ENCODE data around the gene TTLL3. TPM values are rescaled to one million over a fixed set of nuclear protein-coding genes. Genes with fewer than 3 reads are reported as not detected.

TTLL3 gene
- total and polyA plus RNA-seq, 2 of the 8 experiments (the other 6 are each of a cell fraction or from before 2014, with no cell fraction given) = 5.9 to 8.9 TPM

DNA sequence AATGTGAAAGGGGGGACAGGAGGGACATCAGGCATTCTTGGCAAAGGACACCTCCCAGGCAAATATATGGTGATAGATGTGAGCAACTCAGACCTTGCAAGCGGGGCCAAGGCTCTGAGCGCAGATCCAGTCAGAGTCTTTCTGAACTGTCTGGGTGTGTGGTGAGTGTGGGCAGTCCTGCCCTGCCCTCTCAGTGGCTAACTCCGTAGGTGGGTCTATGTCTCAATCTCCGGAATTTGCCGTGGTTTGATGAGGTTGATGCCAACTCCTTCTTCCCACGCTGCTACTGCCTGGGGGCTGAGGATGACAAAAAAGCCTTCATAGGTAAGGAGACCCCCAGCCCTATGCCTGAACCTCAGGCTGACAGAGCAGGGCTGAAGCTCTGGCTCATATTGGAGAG, 7.4 kb downstream of the TTLL3 start:
- Histone ChIP-seq H3K79me1 (ENCODE audit: low read depth, low read length) (no peaks in the 10 kb centered on the region), H2AFZ (ENCODE audit: low read length) (no peak overlapping the region), H3K79me2 (ENCODE audit: control insufficient read depth in 1 of 2, insufficient read depth in 2 of 2, low read length in 2 of 2) (no peaks in the 10 kb centered on the region), H2BK12ac (ENCODE audit: low read depth, low read length) (no peak overlapping the region), H4K91ac (replicated peaks; ENCODE audit: insufficient read length, low read length) (no peak overlapping the region), H2BK5ac (ENCODE audit: low read depth, low read length) (no peak overlapping the region), H3K4me3 (ENCODE audit: extremely low read depth in 1 of 4, insufficient read depth in 2 of 4, low read depth in 3 of 4, low read length in 4 of 4) (no peak overlapping the region), H3K4me1 (replicated peaks in 1 of 4; ENCODE audit: control insufficient read depth in 3 of 4, insufficient read depth in 4 of 4, low read length in 3 of 4) (no peaks in the 10 kb centered on the region), H3K4me2 (ENCODE audit: insufficient read depth in 1 of 2, low read depth in 2 of 2, low read length in 2 of 2) (no peak overlapping the region), H3K14ac (ENCODE audit: insufficient read length) (no peak overlapping the region), H3K9me3 (ENCODE audit: insufficient read depth in 2 of 2, low read depth in 1 of 2, low read length in 1 of 2) (no peaks in the 10 kb centered on the region), H3K36me3 (ENCODE audit: control insufficient read depth in 2 of 4, insufficient read depth in 4 of 4, low read length in 3 of 4) (no peaks in the 10 kb centered on the region), H3K23ac (ENCODE audit: insufficient read length) (no peak overlapping the region), H3K9ac (replicated peaks in 1 of 4; ENCODE audit: extremely low read depth in 1 of 4, low read depth in 3 of 4, low read length in 3 of 4) (no peak overlapping the region), H4K8ac (ENCODE audit: extremely low read depth, insufficient read depth, low read length) (no peak overlapping the region), H3K27ac (ENCODE audit: low read depth, low read length) (no peak overlapping the region), H3K18ac (ENCODE audit: extremely low read depth, low read length) (no peak overlapping the region), H2BK20ac (ENCODE audit: low read length) (no peak overlapping the region), H3K27me3 (replicated peaks in 1 of 4; ENCODE audit: control insufficient read depth in 3 of 4, extremely low read depth in 1 of 4, insufficient read depth in 3 of 4, low read length in 3 of 4) (no peaks in the 10 kb centered on the region), H3K56ac (replicated peaks; ENCODE audit: insufficient read length, low read depth, low read length) (no peak overlapping the region), H2BK15ac (ENCODE audit: low read length) (no peak overlapping the region), H3K4ac (replicated peaks; ENCODE audit: insufficient read length, low read depth, low read length) (no peak overlapping the region), H2BK120ac (replicated peaks; ENCODE audit: low read depth, low read length) (no peak overlapping the region), H4K20me1 (replicated peaks in 1 of 2; ENCODE audit: control insufficient read depth in 1 of 2, insufficient read depth in 2 of 2, low read length in 2 of 2) (no peaks in the 10 kb centered on the region), H3K23me2 (ENCODE audit: low read depth, low read length) (no peaks in the 10 kb centered on the region; the same call in 1 of the 2 replicates), H4K5ac (ENCODE audit: insufficient read length, low read depth, low read length) (no peak overlapping the region), H2AK5ac (ENCODE audit: low read depth, low read length) (no peak overlapping the region)
- no peak for FAIRE-seq
- POLR2A ChIA-PET (ENCODE audit: partially characterized antibody) = no interaction called here
- DNase-seq (ENCODE audit: low read depth in 1 of 2, low spot score in 2 of 2) = no peak
- TF ChIP-seq EP300 (IDR thresholded peaks at IDR 0.05; ENCODE audit: borderline replicate concordance in 1 of 2, low read depth in 2 of 2, low read length in 2 of 2) = no peak
- CTCF ChIA-PET (ENCODE audit: partially characterized antibody) = interaction anchor here (5.7 kb wide), 1 partner anchor 9 kb away, joined by 30 read pairs; the partner anchor contains the start of gene TTLL3
- WGBS, 2 experiments (ENCODE audit: extremely low coverage in 1 of 2, insufficient coverage in 1 of 2, insufficient read length in 1 of 2, insufficient replicate concordance in 2 of 2, low coverage in 1 of 2, low lambda C conversion rate in 2 of 2, missing lambda C conversion rate in 1 of 2) = 87% methylated on average over 6 of the region's 6 CpGs; no CpG with 5 or more reads in 1 of the 2 experiments

All from H1 (cell line).